OCI-LY3 (cell line): Measurements from ENCODE around the gene XRCC5.

ENCODE experiments used
- H2AFZ ChIP-seq: fragments of 200-600, 300-600 bp; shearing (Covaris generic); 2 replicates; pipeline ENCODE4 v1.6.0; 2014; ENCODE audit warnings: antibody characterized with exemption, low read depth, low read length
- H3K27ac ChIP-seq: fragments of 200-600, 300-600 bp; sonication (generic); 2 replicates; pipeline ENCODE4 v1.5.1; 2014; ENCODE audit warnings: mild to moderate bottlenecking, low read length, moderate library complexity, mixed read lengths
- H3K27me3 ChIP-seq: fragments of 200-600, 300-600 bp; sonication (generic); 2 replicates; pipeline ENCODE4 v1.6.1; 2014; ENCODE audit warnings: low read depth, low read length, mixed read lengths
- H3K36me3 ChIP-seq: fragments of 200-600, 300-600 bp; sonication (generic); replicated peaks from 2 replicates; pipeline ENCODE3; 2014; ENCODE audit warnings: low read depth, low read length, mixed read lengths
- H3K4me1 ChIP-seq: fragments of 300-600, 200-600 bp; sonication (generic); 2 replicates; pipeline ENCODE4 v1.6.1; 2014; ENCODE audit warnings: low read length, mixed read lengths
- H3K4me2 ChIP-seq: fragments of 200-600, 300-600 bp; sonication (generic); 2 replicates; pipeline ENCODE4 v1.6.1; 2014; ENCODE audit warnings: low read length, mixed read lengths
- H3K4me3 ChIP-seq: fragments of 300-600, 200-600 bp; sonication (generic); 2 replicates; pipeline ENCODE4 v1.5.1; 2014; ENCODE audit warnings: antibody characterized with exemption, mild to moderate bottlenecking, low read length, moderate library complexity
- H3K79me2 ChIP-seq: fragments of 300-600, 200-600 bp; shearing (Covaris generic); 2 replicates; pipeline ENCODE4 v1.6.1; 2014; ENCODE audit warnings: mild to moderate bottlenecking, low read length, mixed read lengths
- H3K9ac ChIP-seq: fragments of 300-600, 200-600 bp; shearing (Covaris generic); 2 replicates; pipeline ENCODE4 v1.6.0; 2014; ENCODE audit warnings: mild to moderate bottlenecking, low read length, moderate library complexity
- H3K9me3 ChIP-seq: fragments of 200-600, 300-600 bp; shearing (Covaris generic); 2 replicates; pipeline ENCODE4 v1.6.1; 2014; ENCODE audit warnings: low read length, mixed read lengths; ENCODE audit not compliant: insufficient read depth
- H4K20me1 ChIP-seq: fragments of 200-600, 300-600 bp; sonication (generic); 2 replicates; pipeline ENCODE4 v1.6.1; 2016; ENCODE audit warnings: low read length, mixed read lengths; ENCODE audit not compliant: insufficient read depth
- EZH2phosphoT487 ChIP-seq: fragments of 200-600 bp; shearing (Covaris generic); IDR thresholded peaks from 2 replicates; pipeline ENCODE4 v1.6.1; 2018; ENCODE audit warnings: antibody characterized with exemption, mixed run types, low read depth
- TF ChIP-seq, protein P1 (sequence below): fragments of 200-600, 300-600 bp; sonication (generic); IDR thresholded peaks from 2 replicates; pipeline ENCODE4 v1.5.1; 2014; ENCODE audit warnings: antibody characterized with exemption, low read length, low read depth

Gene XRCC5

DNA sequence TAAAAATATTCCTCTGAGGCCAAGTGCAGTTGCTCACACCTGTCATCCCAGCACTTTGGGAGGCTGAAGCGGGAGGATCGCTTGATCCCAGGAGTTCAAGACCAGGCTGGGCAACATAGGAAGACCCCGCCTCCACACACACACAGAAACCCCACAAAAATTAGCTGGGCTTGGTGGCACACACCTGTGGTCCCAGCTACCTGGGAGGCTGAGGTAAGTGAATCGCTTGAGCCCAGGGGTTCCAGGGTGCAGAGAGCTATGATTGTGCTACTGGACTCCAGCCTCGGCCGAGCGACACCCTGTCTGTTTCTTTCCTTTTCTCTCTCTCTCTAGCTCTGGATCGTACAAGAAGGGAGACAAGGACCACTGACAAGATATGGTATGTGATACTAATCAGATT lies 1.8 kb upstream of the XRCC5 start:
- Histone ChIP-seq H3K9ac (no peak overlapping the region), H3K4me3 (no peak overlapping the region), H2AFZ (no peak overlapping the region), H3K4me2 (no peak overlapping the region), H4K20me1 (peaks cover 6% of the 10 kb centered on the region; the same call in 1 of the 2 replicates), H3K4me1 (peaks cover 26% of the 10 kb centered on the region), H3K27me3 (no peaks in the 10 kb centered on the region), H3K79me2 (peaks cover 32% of the 10 kb centered on the region), H3K9me3 (no peaks in the 10 kb centered on the region), H3K36me3 (peaks cover 18% of the 10 kb centered on the region), H3K27ac (no peak overlapping the region)
- TF ChIP-seq EZH2phosphoT487: no peak
- TF ChIP-seq, protein P1, sequence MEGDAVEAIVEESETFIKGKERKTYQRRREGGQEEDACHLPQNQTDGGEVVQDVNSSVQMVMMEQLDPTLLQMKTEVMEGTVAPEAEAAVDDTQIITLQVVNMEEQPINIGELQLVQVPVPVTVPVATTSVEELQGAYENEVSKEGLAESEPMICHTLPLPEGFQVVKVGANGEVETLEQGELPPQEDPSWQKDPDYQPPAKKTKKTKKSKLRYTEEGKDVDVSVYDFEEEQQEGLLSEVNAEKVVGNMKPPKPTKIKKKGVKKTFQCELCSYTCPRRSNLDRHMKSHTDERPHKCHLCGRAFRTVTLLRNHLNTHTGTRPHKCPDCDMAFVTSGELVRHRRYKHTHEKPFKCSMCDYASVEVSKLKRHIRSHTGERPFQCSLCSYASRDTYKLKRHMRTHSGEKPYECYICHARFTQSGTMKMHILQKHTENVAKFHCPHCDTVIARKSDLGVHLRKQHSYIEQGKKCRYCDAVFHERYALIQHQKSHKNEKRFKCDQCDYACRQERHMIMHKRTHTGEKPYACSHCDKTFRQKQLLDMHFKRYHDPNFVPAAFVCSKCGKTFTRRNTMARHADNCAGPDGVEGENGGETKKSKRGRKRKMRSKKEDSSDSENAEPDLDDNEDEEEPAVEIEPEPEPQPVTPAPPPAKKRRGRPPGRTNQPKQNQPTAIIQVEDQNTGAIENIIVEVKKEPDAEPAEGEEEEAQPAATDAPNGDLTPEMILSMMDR: no peak

DNA sequence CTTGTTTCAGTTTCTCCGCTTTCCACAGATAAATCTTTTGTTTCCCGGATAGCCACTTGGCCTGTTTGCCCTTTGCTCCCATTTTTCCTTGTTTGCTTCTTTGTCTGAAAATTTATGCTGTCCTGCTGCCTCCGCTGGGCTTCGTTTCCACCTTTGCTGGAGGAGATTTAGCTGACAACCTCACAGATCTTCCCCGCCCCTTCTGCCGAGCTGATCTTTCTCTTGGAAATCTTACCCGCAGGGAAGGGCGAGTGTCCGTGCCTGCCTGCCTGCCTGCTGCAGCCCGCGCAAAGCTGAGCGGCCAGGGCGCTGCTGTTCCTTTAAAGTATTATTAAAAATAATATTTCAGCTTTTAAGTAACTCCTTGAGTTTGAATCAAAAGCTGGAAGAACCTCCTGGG lies 1.4 kb upstream of the XRCC5 start:
- Histone ChIP-seq H3K79me2 (peaks cover 37% of the 10 kb centered on the region), H3K4me1 (peaks cover 30% of the 10 kb centered on the region), H4K20me1 (peaks cover 6% of the 10 kb centered on the region; the same call in 1 of the 2 replicates), H3K36me3 (peaks cover 23% of the 10 kb centered on the region), H3K9me3 (no peaks in the 10 kb centered on the region), H3K9ac (no peak overlapping the region), H3K27me3 (no peaks in the 10 kb centered on the region), H2AFZ (no peak overlapping the region), H3K4me2 (no peak overlapping the region), H3K4me3 (no peak overlapping the region), H3K27ac (no peak overlapping the region)
- TF ChIP-seq, protein P1: no peak

DNA sequence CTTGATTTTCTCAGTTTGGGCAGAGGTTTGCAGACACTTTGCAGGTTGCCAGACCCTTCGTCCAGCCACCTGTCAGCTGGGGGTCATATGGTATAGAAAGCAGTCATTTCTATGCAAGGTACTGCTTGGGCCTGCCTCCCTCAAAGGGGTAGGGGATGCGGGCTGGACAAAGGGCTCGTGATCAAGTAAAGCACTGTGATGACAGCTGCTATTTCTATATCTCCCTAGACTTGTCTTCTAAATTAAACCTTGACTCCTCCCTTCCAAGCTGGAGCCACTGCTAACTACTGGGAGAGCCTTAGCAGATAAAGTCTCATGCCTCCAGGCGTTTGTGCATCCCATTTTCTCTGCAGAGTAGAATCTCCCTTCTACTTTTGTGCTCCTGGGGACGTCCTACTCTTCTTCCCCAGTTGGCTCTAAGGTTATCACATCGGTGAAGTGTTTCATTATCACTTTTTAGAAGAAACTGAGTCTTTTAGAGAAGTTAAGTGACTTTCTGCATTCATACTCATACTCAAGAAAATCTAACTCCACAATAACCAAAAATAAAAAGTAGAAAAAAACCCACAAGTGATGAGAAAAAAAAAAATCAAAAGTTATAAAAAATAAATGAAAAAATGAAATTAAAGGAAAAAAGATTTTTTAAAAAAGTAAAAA lies 710 bp upstream of the XRCC5 start:
- H3K27ac ChIP-seq: peak overlapping the region; percentile 47; the same call in 1 of the 2 replicates
- H3K79me2 ChIP-seq: peaks cover 41% of the 10 kb centered on the region
- H3K4me2 ChIP-seq: peak overlapping the region; percentile 76
- no peaks in the 10 kb centered on the region for H3K27me3 ChIP-seq
- peak overlapping the region; percentile 69 for H3K4me3 ChIP-seq
- peaks cover 28% of the 10 kb centered on the region for H3K36me3 ChIP-seq
- H3K9ac ChIP-seq: peak overlapping the region; percentile 66
- peaks cover 6% of the 10 kb centered on the region; the same call in 1 of the 2 replicates for H4K20me1 ChIP-seq
- TF ChIP-seq EZH2phosphoT487: no peak
- TF ChIP-seq, protein P1: no peak
- no peaks in the 10 kb centered on the region for H3K9me3 ChIP-seq
- H3K4me1 ChIP-seq: peaks cover 37% of the 10 kb centered on the region
- H2AFZ ChIP-seq: no peak overlapping the region

DNA sequence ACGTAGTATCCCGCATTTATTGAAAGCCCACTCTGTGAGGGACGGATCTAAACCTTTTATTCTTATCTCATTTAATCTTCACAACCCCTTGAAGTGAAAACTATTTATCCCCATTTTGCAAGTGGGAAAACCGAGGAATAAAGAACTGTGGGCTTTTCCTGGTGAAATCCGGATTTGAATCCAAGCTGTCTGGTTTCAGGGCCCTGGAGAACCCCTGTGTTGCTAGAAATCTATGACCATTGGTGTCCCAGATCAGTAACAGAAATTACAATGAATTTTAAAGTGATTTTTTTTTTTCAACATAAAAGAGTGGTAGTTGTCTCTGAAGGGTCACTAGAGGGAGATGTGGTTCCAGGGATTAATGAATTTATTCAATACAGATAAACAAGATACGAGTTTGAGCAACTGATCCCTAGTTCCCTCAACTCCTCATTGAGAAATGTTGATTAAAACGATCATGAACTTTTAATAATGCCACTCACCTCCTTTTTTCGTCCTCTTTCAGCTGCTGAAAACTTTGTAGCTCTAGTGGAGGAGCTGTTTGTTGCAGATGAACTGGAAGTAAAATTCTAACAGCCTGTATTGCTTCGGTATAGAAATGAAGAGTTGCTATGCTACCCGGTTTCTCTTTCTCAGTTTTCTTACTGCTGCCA lies 940 bp downstream of the XRCC5 start:
- H3K4me2 ChIP-seq: peak overlapping the region; percentile 87
- TF ChIP-seq, protein P1: peak; percentile 54
- no peak for TF ChIP-seq EZH2phosphoT487
- peaks cover 51% of the 10 kb centered on the region for H3K79me2 ChIP-seq
- H4K20me1 ChIP-seq: peaks cover 12% of the 10 kb centered on the region; the same call in 1 of the 2 replicates
- H3K27me3 ChIP-seq: no peaks in the 10 kb centered on the region
- no peaks in the 10 kb centered on the region for H3K9me3 ChIP-seq
- H3K27ac ChIP-seq: peak overlapping the region; percentile 74
- H3K4me1 ChIP-seq: peaks cover 50% of the 10 kb centered on the region
- peak overlapping the region; percentile 96 for H3K4me3 ChIP-seq
- peak overlapping the region; percentile 98 for H3K9ac ChIP-seq
- no peak overlapping the region for H2AFZ ChIP-seq
- peaks cover 36% of the 10 kb centered on the region for H3K36me3 ChIP-seq
